ENCODE data around the gene DNAH1. TPM values are rescaled to one million over a fixed set of nuclear protein-coding genes. Genes with fewer than 3 reads are reported as not detected.

DNAH1 gene
- total RNA-seq, 4 donors from 2014 or later, result 1.4 to 6.8 (median 2.0) TPM

DNA sequence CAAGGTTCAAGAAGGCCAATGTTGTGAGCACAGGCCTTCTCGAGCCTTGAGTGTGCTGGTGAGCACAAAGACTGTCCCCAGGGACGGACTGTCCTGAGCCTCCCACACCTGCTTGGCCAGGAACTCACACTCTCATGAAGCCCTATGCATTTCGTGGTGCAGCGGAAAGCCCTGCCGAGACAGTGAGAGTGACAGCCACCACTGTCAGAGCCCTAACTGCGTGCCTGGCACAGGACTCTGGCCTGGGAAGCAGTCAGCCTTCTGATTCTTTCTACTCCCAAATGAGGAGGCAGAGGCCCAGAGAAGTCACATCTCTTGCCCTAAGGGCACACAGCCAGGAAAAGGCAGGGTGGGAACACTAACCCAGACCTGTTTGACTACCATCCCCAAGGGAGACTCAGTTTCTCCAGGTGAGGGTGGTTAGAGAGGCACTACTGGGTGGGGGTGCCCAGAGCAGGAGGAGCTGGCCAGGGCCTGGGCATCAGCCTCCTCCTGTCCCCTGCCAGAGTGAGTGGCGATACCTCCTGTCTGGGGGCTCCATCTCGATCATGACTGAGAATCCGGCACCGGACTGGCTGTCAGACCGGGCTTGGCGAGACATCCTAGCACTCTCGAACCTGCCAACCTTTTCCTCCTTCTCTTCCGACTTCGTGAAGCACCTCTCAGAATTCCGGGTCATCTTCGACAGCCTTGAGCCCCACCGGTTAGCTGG, 78.0 kb downstream of the DNAH1 start:
- H3K27ac ChIP-seq, result no peak overlapping the region
- intact Hi-C loops (cut with DNase I; ENCODE audit: low total_unique reads) (no loop called here), in situ Hi-C loops (cut with MboI; ENCODE audit: low sequenced_read_pairs in 4 of 4) (no loop called here)
- no peak for TF ChIP-seq POLR2A (IDR thresholded peaks at IDR 0.05)
- TF ChIP-seq, protein P1, sequence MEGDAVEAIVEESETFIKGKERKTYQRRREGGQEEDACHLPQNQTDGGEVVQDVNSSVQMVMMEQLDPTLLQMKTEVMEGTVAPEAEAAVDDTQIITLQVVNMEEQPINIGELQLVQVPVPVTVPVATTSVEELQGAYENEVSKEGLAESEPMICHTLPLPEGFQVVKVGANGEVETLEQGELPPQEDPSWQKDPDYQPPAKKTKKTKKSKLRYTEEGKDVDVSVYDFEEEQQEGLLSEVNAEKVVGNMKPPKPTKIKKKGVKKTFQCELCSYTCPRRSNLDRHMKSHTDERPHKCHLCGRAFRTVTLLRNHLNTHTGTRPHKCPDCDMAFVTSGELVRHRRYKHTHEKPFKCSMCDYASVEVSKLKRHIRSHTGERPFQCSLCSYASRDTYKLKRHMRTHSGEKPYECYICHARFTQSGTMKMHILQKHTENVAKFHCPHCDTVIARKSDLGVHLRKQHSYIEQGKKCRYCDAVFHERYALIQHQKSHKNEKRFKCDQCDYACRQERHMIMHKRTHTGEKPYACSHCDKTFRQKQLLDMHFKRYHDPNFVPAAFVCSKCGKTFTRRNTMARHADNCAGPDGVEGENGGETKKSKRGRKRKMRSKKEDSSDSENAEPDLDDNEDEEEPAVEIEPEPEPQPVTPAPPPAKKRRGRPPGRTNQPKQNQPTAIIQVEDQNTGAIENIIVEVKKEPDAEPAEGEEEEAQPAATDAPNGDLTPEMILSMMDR (IDR thresholded peaks at IDR 0.05 in 4 of 5, conservative IDR thresholded peaks at IDR 0.05 in 1 of 5), result no peak
- H3K4me3 ChIP-seq, result no peak overlapping the region
- H3K27me3 ChIP-seq, result no peaks in the 10 kb centered on the region
- no peak for DNase-seq
- ATAC-seq, result no peak
- H3K36me3 ChIP-seq, result peaks cover 0 to 9% of the 10 kb centered on the region in 2 donors
- H3K4me1 ChIP-seq, result no peaks in the 10 kb centered on the region
- H3K9me3 ChIP-seq, result no peaks in the 10 kb centered on the region

- in situ Hi-C loops (cut with MboI; ENCODE audit: low sequenced_read_pairs in 4 of 4) (no loop called here), intact Hi-C loops (cut with DNase I; ENCODE audit: low total_unique reads) (no loop called here)
- H3K27ac ChIP-seq, result no peak overlapping the region
- H3K4me3 ChIP-seq, result no peak overlapping the region
- no peaks in the 10 kb centered on the region for H3K4me1 ChIP-seq
- no peaks in the 10 kb centered on the region for H3K27me3 ChIP-seq
- DNase-seq (no peak), ATAC-seq (no peak)
- peaks cover 0 to 9% of the 10 kb centered on the region in 2 donors for H3K36me3 ChIP-seq
- no peaks in the 10 kb centered on the region for H3K9me3 ChIP-seq
- TF ChIP-seq, protein P1 (IDR thresholded peaks at IDR 0.05 in 4 of 5, conservative IDR thresholded peaks at IDR 0.05 in 1 of 5), result no peak
- no peak for TF ChIP-seq POLR2A (IDR thresholded peaks at IDR 0.05)
Observed at GRCh38 chr3:52394751-52395502, 78.8 kb downstream of the DNAH1 start.

DNA sequence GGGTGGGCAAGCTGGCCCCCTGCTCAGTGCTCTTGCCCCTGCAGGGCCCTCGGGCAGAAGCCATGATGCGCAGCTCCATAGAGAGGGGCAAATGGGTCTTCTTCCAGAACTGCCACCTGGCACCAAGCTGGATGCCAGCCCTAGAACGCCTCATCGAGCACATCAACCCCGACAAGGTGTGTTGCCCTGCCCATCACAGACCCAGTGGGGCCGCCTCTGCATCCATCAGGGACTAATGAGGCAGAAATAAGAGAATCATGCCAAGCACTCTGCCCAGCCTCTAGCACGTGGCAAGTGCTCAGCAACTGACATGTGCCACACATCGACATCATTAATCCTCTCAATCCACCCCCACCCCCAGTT, 79.4 kb downstream of the DNAH1 start:
- no peak for DNase-seq
- in situ Hi-C loops (cut with MboI; ENCODE audit: low sequenced_read_pairs in 4 of 4) (no loop called here), intact Hi-C loops (cut with DNase I; ENCODE audit: low total_unique reads) (no loop called here)
- no peak for ATAC-seq
- Histone ChIP-seq H3K27me3 (no peaks in the 10 kb centered on the region), H3K9me3 (no peaks in the 10 kb centered on the region), H3K27ac (no peak overlapping the region), H3K36me3 (peaks cover 0 to 12% of the 10 kb centered on the region in 2 donors), H3K4me3 (no peak overlapping the region), H3K4me1 (no peaks in the 10 kb centered on the region)
- TF ChIP-seq POLR2A (IDR thresholded peaks at IDR 0.05), result no peak
- TF ChIP-seq, protein P1 (IDR thresholded peaks at IDR 0.05 in 4 of 5, conservative IDR thresholded peaks at IDR 0.05 in 1 of 5), result no peak

DNA sequence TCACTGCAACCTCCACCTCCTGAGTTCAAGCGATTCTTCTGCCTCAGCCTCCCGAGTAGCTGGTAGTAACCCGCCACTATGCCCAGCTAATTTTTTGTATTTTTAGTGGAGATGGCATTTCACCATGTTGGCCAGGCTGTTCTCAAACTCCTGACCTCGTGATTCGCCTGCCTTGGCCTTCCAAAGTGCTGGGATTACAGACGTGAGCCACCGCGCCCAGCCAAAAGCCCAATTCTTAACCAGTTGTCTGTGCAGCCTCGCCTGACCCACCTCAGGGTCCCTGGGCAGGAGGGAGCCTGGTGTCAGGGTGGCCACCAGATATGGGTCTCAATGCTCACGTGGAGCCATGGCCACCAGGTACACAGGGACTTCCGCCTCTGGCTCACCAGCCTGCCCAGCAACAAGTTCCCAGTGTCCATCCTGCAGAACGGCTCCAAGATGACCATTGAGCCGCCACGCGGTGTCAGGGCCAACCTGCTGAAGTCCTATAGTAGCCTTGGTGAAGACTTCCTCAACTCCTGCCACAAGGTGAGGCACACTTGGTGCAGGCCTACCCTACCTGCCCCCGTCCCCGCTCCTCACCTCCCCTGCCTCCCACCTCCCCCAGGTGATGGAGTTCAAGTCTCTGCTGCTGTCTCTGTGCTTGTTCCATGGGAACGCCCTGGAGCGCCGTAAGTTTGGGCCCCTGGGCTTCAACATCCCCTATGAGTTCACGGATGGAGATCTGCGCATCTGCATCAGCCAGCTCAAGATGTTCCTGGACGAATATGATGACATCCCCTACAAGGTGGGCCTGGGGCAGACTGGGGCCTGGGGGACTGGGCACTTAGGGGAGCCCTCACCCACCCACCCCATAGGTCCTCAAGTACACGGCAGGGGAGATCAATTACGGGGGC, 80.1 kb downstream of the DNAH1 start:
- H3K4me3 ChIP-seq, result no peak overlapping the region
- in situ Hi-C loops (cut with MboI; ENCODE audit: low sequenced_read_pairs in 4 of 4), result no loop called here
- intact Hi-C loops (cut with DNase I; ENCODE audit: low total_unique reads), result no loop called here

More for the DNA sequence above, 80.1 kb downstream of the DNAH1 start:
- Histone ChIP-seq H3K27me3 (no peaks in the 10 kb centered on the region), H3K36me3 (peaks cover 0 to 20% of the 10 kb centered on the region in 2 donors), H3K9me3 (no peaks in the 10 kb centered on the region), H3K4me1 (no peaks in the 10 kb centered on the region), H3K27ac (no peak overlapping the region)
- TF ChIP-seq POLR2A (IDR thresholded peaks at IDR 0.05), result no peak
- ATAC-seq (no peak), DNase-seq (no peak)
